HG03520 (cell line): Measurements from ENCODE around the gene MLLT6.
A peak's percentile ranks its signal among the peaks of the same experiment; 100 is the strongest.

ENCODE experiments used
- ATAC-seq: cut with Tn5 transposase; IDR thresholded peaks from one replicate; pipeline ENCODE4 v1.9.1; 2021; ENCODE audit warnings: mild to moderate bottlenecking, moderate library complexity; ENCODE audit not compliant: unreplicated experiment

Gene MLLT6

GRCh38 chr17:38704606-38705522 lies at the start of gene MLLT6:
Gene MLLT6 (plus strand): TSS chr17:38705273. CDS start chr17:38705633, 360 bp downstream.
- no peak for ATAC-seq

DNA sequence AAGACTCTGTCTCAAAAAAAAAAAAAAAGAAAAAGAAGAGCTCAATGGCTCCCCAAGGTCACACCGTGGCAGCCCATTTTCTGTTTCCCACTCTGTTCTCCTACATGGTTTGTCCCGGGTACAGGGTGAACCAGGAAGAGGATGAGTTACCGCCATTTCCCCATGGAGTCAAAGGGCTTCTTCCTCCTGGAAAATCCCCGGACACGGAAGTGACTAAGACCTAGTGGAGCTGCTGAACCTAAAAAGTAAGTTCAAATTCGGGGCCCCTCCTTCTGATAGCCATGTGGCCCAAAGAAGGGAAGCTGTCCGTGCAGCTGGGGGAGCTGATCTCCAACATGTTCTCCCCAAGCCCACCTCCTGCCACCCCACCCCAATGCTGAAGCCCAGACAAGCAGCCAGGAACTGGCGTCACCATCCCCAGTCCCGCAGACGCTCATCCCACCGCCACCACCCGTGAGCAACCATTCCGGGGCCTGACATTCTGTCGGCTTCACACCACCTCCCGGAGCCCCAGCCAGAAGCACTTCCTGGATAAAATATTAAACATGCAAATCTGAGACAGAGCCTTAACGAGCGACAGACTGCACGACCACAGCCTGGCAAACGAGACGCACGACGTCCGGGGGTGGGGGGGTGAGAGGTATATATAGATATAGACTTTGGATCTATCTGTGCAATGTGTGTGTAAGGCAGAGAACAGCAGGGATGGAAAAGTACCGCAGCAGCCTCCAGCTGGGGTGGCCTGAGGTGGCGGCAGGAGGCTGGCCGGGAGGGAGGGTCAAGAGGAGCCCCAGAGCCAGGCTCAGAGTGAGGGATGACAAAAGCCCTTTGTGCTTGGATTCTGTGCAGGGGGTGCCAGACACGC lies 47.9 kb upstream of the MLLT6 start:
- ATAC-seq, result no peak

- ATAC-seq, result no peak
These were observed 47.0 kb upstream of the MLLT6 start for GRCh38 chr17:38657824-38658740.

DNA sequence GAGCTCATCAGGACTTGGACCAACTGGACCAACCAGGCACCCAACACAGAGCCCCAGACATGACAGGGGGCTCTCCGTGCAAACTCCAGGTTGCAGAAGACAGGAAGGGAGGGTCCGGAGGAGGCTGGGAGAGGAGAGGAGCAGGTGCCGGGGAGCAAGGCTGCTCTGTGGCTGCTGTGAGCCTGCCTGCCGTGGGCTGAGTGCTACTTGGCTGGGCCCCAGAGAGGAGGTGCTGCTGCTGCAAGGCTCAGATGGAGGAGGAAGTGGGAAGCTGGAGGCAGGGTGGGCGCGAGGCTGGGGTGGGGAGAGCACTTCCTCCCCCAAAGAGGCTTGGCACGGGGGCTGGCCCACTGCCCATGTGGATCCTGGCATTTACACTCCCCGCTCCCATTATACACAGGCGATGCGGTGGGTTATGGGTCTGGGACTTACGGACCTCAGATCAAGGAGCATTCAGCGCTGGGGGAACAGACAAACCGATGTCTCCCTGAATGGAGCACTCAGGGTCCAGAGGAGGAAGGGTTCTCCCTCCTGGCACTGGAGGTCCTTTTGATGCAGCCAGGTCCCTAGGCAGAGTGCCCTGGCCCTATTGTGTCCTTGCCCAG lies 46.2 kb upstream of the MLLT6 start:
- no peak for ATAC-seq

GRCh38 chr17:38659415-38659814 lies 45.7 kb upstream of the MLLT6 start:
- no peak for ATAC-seq

GRCh38 chr17:38660097-38661025 lies 44.7 kb upstream of the MLLT6 start:
- ATAC-seq, result no peak

DNA sequence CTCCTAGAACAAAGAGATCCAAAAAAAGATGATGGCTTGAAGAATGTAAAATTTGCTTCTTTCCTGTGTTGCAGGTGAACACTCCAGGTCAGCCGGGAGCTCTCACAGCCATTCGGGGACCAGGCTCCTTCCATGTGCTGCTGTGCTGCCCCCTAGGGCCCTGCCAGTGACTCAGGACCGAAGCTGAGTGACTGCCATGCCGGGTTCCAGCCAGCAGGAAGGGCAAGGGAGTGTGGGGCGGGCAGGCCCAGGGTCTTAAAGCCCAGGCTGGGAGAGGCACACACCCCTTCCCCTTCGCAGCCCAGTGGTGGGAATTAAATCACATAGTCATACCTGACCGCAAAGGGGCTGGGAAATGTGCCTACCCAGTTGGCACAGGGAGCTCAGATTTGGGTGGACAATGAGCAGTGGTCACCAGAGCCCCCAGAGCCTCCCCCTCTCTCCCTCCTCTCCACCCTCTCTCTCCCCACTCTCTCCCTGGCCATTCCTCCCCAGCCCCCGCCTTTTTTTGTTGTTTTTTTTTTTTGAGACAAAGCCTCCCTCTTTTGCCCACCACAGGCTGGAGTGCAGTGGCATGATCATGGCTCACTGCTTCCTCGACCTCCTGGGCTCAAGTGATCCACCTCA lies 41.8 kb upstream of the MLLT6 start:
- no peak for ATAC-seq

DNA sequence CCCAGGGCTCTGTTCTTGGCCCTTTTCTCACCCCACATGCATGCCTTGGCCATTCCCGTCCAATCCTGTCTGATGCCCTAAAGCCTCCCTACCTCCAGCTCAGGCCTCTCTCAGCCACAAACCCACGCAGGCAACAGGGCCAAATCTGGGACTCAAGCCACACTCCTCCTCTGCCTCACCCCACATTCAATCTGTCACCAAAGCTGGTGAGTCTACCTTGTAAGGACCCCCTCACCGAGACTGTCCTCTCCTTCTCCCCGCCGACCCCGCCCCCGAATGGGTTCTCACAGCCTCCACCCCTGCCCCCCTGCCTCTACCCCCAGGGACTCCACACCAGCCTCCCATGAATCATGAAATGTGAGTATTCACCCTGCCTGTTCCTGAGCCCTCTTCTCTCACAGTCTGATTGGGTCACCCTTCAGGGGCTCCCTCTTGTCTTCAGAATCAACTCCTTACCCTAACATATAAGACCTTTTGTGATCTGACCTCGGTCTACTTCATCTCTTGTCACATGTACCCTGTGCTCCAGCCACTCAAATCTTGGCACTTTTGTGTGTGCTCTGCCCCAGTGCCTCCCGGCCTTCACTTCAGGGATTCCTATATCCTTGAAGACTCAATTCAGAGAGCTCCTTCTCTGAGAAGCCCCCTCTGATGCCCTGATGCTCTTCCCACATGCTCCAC lies 41.0 kb upstream of the MLLT6 start:
- ATAC-seq, result no peak

DNA sequence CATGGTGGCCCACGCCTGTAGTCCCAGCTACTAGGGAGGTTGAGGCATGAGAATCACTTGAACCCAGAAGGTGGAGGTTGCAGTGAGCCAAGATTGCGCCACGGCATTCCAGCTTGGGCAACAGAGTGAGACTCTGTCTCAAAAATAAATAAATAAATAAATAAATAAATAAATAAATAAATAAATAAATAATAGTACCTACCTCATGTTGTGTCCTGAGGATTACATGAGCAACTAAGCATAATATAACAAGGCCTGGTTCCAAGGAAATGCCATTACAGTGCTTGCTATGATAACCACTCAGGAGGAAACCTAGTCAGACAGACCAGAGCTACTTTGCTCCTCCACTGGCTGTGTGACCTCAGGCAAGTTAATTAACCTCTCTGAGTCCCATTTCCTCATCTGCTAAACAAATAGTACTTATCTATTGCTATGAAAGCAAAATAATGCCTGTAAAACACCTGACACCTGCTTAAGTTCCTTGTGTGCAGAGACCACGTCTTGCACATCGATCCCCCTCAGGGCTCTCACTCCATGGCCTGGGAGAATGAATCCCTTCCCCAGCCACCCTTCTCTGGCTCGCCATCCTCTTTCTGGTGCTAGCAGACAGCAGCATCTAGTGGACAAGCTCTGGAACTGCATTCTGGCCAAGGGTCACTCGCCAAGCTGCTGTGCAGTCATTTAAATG lies 37.8 kb upstream of the MLLT6 start:
- ATAC-seq, result no peak

DNA sequence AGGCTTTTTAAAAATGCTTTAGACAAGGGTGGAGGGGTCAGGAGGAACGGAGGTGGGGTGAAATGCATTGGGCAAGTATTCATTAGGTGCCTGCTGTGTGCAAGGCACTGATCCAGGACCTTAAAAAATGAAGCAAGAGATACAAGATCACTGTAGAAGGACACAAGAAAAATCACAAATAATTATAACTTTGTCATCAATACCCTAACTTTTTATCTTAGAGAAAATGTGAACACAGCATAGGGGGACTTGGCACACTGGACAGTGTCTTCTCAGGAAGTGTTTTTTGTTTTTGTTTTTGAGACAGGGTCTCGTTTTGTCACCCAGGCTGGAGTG lies 37.3 kb upstream of the MLLT6 start:
- no peak for ATAC-seq

DNA sequence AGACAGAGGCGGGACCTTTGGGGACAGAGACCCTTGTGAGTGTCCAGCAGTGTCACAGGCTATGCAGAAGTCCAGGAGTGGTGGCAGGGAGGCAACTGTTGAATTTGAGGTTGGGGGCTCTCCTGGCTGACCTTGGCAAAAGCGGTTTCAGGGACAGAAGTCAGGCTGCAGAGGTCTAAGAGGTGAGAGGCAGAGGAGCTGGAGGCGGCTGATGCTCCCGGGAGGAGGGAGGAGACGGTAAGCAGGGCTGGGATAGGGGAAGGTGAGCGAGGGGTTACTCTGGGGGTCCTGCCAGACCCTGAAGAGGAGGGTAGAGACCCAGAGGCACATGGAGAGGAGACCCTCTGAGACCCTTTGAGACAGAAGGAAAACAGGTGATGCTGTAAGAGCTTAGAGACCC lies 35.6 kb upstream of the MLLT6 start:
- ATAC-seq, result no peak

DNA sequence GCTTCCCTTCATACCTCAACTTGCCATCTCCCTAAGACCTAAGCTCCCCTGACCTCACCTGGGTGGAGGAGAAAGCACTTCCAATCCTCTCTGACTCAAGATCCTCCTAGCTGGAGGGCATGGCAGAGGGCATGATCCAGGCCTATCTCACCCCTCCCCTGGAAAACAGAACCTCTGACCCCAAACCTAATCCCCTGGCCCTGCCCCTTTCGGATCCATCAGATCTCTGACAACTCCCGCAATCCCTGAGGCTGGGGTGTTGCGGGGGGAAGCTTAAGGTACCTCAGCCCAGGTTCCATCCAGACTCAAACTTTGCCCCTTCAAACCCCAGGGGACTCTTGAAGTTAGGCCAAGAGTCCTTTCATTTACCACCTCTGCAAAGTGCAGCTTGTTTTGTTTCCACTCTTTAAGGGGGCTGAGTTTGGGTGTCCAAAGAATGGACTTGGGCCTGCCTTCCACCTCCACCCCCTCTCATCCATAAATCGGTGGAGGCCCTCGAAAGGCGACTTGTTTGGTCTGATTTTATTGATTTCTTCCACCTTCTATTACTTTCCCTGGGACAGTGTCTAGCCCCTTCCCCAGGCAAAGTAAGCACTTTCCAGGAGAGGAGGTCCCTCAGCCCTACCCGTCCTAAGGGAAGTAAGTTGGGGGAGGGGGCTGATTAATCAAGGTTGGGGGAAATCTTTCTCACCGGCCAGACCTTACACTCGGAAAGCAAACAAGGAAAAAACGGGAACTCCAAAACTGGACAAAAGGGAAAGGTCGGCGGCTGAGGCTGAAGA lies 32.9 kb upstream of the MLLT6 start:
- ATAC-seq, result no peak

- ATAC-seq, result no peak
These were observed 32.0 kb upstream of the MLLT6 start for GRCh38 chr17:38672788-38673706.

- no peak for ATAC-seq
These were observed 31.4 kb upstream of the MLLT6 start for GRCh38 chr17:38673707-38674013.

GRCh38 chr17:38674014-38674748 lies 30.9 kb upstream of the MLLT6 start:
- peak; percentile 12 for ATAC-seq
